HepG2 (cell line): ENCODE data around the gene ATR. TPM values are rescaled to one million over a fixed set of nuclear protein-coding genes. Genes with fewer than 3 reads are reported as not detected.

Experiments
- ATM ChIP-seq: fragments of 450-650 bp; IDR thresholded peaks from 2 replicates; pipeline ENCODE4 v1.7.1; 2017; ENCODE audit warnings: mild to moderate bottlenecking, borderline replicate concordance
- FIP1L1 ChIP-seq: fragments of 200-400 bp; formaldehyde crosslinking; IDR thresholded peaks from 2 replicates; pipeline ENCODE4 v1.6.1; 2018; ENCODE audit warnings: low read depth, mild to moderate bottlenecking, low read length, moderate library complexity, borderline replicate concordance; ENCODE audit not compliant: insufficient read depth
- GLI4 ChIP-seq: sonication (generic); formaldehyde crosslinking; IDR thresholded peaks from 2 replicates; pipeline ENCODE4 v1.5.1; 2020; ENCODE audit warnings: missing genetic modification reagents, mild to moderate bottlenecking, moderate library complexity, borderline replicate concordance
- IKZF1 ChIP-seq: fragments of 450-650 bp; IDR thresholded peaks from 2 replicates; pipeline ENCODE4 v1.7.1; 2016
- KLF13 ChIP-seq: sonication (generic); formaldehyde crosslinking; IDR thresholded peaks from 2 replicates; pipeline ENCODE4 v1.4.0; 2020; ENCODE audit warnings: mild to moderate bottlenecking, missing genetic modification reagents
- NFE2L2 ChIP-seq: fragments of 150-350 bp; IDR thresholded peaks from 2 replicates; pipeline ENCODE4 v1.6.1; 2014; ENCODE audit warnings: low read length
- PCBP2 ChIP-seq: fragments of 200-400 bp; formaldehyde crosslinking; optimal IDR thresholded peaks from 2 replicates; pipeline ENCODE3; 2018; ENCODE audit warnings: low read length, low read depth; ENCODE audit not compliant: poor library complexity, severe bottlenecking
- RFXAP ChIP-seq: sonication (generic); formaldehyde crosslinking; IDR thresholded peaks from 2 replicates; pipeline ENCODE4 v1.4.0; 2020; ENCODE audit warnings: missing genetic modification reagents, borderline replicate concordance
- SALL2 ChIP-seq: sonication (generic); formaldehyde crosslinking; IDR thresholded peaks from 2 replicates; pipeline ENCODE4 v1.8.1; 2023; ENCODE audit warnings: mild to moderate bottlenecking, missing genetic modification reagents, inconsistent platforms
- SKIL ChIP-seq: sonication (generic); formaldehyde crosslinking; IDR thresholded peaks from 2 replicates; pipeline ENCODE4 v1.8.0; 2022; ENCODE audit warnings: missing genetic modification reagents, mild to moderate bottlenecking, moderate library complexity, borderline replicate concordance
- SRSF1 ChIP-seq: fragments of 200-400 bp; formaldehyde crosslinking; optimal IDR thresholded peaks from 2 replicates; pipeline ENCODE3; 2017; ENCODE audit warnings: mild to moderate bottlenecking, low read depth, low read length, moderate library complexity
- ZBED4 ChIP-seq: sonication (generic); formaldehyde crosslinking; IDR thresholded peaks from 2 replicates; pipeline ENCODE4 v1.4.0; 2020; ENCODE audit warnings: missing genetic modification reagents, borderline replicate concordance
- ZFP82 ChIP-seq: sonication (generic); formaldehyde crosslinking; IDR thresholded peaks from 2 replicates; pipeline ENCODE4 v1.5.1; 2020; ENCODE audit warnings: mild to moderate bottlenecking, missing genetic modification reagents, borderline replicate concordance
- ZNF256 ChIP-seq: sonication (generic); formaldehyde crosslinking; conservative IDR thresholded peaks from 2 replicates; pipeline ENCODE4 v1.4.0; 2020; ENCODE audit warnings: missing genetic modification reagents
- ZNF383 ChIP-seq: sonication (generic); formaldehyde crosslinking; IDR thresholded peaks from 2 replicates; pipeline ENCODE4 v1.4.0; 2020; ENCODE audit warnings: missing genetic modification reagents, mild to moderate bottlenecking, borderline replicate concordance
- ZNF468 ChIP-seq: sonication (generic); formaldehyde crosslinking; IDR thresholded peaks from 2 replicates; pipeline ENCODE4 v1.8.0; 2022; ENCODE audit warnings: mild to moderate bottlenecking, moderate library complexity, missing genetic modification reagents
- ZNF513 ChIP-seq: sonication (generic); formaldehyde crosslinking; conservative IDR thresholded peaks from 2 replicates; pipeline ENCODE4 v1.5.0; 2020; ENCODE audit warnings: missing genetic modification reagents
- ZNF747 ChIP-seq: sonication (generic); formaldehyde crosslinking; IDR thresholded peaks from 2 replicates; pipeline ENCODE4 v1.8.1; 2023; ENCODE audit warnings: missing genetic modification reagents, mild to moderate bottlenecking, borderline replicate concordance
- polyA plus RNA-seq, 8 experiments: library from polyadenylated mRNA; depleted of rRNA in 3 of 8; stranded (reverse) in 7 of 8; unstranded in 1 of 8; fragments of >200 nt; fragmentation: Illumina TruSeq in 4 of 8; extraction: Trizol in 4 of 8; gene quantifications; 2 replicates each; pipeline versions ENCODE4 v1.2.1 to v1.2.3, GENCODE V29; 2011 to 2016; ENCODE audit warnings: low read depth in 4 of 8, missing spikeins in 1 of 8, mixed read lengths in 1 of 8; ENCODE audit not compliant: insufficient read depth in 1 of 8
- total RNA-seq, 5 experiments: library from RNA; depleted of rRNA; stranded (reverse); fragments of >200 nt; fragmentation: Illumina TruSeq; extraction: Trizol; gene quantifications; 2 replicates each; pipeline ENCODE4 v1.2.3, GENCODE V29; 2016; ENCODE audit warnings: low read depth in 1 of 5
- TF ChIP-seq, protein P1 (sequence below): IDR thresholded peaks from 2 replicates; pipeline ENCODE4 v1.6.1; 2016; ENCODE audit warnings: missing biosample characterization, missing genetic modification reagents, low read depth

The ATR gene
- total and polyA plus RNA-seq, 2 of the 13 experiments (the other 11 are each of a cell fraction or from before 2014, with no cell fraction given), result 6.6 to 17.0 TPM

DNA sequence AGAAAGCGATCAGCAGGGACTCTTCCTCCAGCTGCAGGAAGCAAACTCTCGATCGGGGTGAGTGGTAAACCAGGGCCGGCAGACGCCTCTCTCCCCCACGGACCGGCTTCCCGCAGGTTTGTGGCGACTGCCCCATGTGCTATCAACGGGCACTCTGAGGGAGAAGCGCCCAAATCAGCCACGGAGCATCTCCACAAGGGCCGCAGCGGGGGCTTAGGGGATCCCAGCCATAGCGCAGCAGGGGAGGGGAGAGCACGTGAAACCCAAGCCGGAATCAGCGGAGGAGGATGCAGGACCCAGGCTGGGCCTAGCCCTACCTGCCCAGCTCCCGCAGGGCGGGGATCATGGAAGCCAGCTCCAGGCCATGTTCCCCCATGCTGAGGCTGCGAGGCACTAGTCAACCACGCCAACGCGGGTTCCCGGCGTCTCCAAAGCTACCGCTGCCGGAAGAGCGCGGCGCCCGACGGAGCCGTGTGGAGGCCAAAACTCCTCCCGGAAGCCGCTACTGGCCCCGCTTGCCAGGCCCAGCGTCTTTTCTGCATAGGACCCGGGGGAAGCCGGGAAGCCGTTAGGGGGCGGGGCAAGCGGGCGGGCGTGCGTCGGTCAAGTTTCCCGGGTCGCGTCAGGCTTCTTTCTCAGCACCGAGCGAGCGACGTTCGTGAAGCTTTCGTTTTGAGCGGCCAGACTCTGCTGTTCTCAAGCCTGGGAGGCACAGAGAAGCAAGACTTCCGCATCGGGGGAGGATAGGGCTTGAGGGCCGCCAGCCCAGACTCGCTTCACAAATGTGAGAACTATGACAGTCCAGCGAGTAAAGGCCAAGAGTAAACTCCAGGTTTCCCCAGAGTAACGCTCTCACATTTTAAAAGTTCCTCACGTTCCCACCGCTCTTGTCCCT is at the start of gene ATR (continued):
- TF ChIP-seq, protein P1, sequence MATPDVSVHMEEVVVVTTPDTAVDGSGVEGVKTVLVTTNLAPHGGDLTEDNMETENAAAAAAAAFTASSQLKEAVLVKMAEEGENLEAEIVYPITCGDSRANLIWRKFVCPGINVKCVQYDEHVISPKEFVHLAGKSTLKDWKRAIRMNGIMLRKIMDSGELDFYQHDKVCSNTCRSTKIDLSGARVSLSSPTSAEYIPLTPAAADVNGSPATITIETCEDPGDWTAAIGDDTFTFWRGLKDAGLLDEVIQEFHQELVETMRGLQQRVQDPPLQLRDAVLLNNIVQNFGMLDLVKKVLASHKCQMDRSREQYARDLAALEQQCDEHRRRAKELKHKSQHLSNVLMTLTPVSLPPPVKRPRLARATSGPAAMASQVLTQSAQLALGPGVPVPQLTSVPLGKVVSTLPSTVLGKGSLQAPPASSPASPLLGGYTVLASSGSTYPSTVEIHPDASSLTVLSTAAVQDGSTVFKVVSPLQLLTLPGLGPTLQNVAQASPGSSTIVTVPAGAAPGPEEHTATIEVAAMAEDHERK, result peak; percentile 93
- peak; percentile 69; the same call in 1 of the 2 replicates for TF ChIP-seq SKIL (CRISPR knock-in tag)
- no peak for TF ChIP-seq PCBP2
- peak; percentile 98 for TF ChIP-seq ZNF747 (CRISPR knock-in tag)
- no peak for TF ChIP-seq NFE2L2
- no peak for TF ChIP-seq FIP1L1
- TF ChIP-seq ZNF468 (CRISPR knock-in tag), result 0 out of 2 replicates have a peak, but pooled peaks have one; percentile 41
- TF ChIP-seq ZFP82 (CRISPR knock-in tag), result peak; percentile 83; the same call in 1 of the 2 replicates
- peak; percentile 94; the same call in 1 of the 2 replicates for TF ChIP-seq GLI4 (CRISPR knock-in tag)
- TF ChIP-seq ATM, result no peak
- TF ChIP-seq SALL2, result peak; percentile 97
- TF ChIP-seq IKZF1, result no peak
- TF ChIP-seq ZNF513 (CRISPR knock-in tag), result no peak
- peak; percentile 74 for TF ChIP-seq SRSF1
- no peak for TF ChIP-seq ZNF383 (CRISPR knock-in tag)
- TF ChIP-seq KLF13, result no peak
- TF ChIP-seq ZBED4 (CRISPR knock-in tag), result peak; percentile 69; the same call in 1 of the 2 replicates
- peak; percentile 90; the same call in 1 of the 2 replicates for TF ChIP-seq ZNF256 (CRISPR knock-in tag)
- TF ChIP-seq RFXAP, result peak; percentile 90
